ENCODE data around the gene SCIN.
A peak's percentile ranks its signal among the peaks of the same experiment; 100 is the strongest.

SCIN gene

DNA sequence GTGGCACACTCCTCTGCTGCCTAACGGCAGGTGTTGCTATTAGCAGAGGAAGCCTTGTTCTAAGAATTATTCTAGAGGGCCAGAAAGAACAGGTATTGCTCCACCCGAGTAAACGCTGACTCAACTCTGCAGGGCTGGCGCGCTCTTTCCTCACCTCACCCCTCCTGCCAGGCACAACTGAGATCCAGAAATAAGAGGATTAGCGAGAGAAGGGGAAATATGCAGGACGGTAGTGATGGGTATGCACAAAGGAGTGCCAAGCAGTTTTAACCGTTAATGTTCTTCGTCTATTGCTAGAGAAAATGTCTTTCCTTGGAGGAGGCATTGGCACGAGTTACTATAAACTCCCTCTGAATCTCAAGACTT, 369 bp upstream of the SCIN start:
- DNase-seq = no peak

DNA sequence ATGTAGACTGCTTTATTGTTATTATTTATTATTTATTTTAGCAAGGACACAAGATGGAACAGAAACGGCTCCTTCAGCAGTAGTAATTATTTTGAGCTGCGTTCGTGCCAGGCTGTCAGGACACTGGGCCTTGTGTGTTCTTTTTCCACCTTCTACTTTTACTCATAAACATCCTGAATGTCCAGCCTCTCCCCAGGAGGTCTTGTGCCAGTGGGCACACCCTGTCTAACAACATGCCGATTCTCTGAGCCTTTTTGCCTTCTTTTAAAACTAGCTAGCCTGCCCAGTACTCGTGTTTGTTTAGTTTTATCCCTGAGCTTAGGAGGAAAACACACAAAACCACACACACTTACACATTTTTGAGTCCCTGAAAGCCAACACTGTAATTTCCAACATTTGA, 1.2 kb downstream of the SCIN start:
- no peak for DNase-seq

DNA sequence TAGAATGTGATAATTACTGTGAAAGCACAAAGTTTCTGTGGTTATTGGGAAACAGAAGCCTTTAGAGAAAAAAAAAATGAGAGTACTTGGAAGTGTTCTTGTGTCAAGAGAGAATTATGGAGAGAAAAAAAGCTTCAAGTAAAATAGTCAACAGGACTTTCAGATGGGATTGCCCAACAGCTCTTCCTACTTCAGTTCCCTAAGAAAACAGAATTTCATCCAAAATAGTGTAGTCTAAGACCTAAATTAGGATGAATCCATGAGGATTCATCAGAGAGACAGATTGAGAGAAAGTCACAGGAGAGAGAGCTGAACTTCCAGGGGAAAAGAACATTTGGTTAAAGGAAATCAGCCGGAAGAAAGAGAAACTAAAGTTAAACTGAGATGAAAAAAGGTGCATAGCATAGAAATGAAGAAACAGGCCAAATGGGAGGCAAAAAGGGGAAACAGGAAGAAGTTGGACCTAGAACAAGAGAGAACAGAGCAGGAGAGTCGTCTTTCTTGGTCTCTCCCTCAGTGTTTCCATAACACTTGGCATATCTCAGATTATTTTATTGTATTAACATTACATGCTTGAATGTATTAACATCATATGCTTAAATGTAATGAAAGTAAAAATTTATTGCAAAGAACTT, 2.5 kb downstream of the SCIN start:
- DNase-seq = no peak

DNA sequence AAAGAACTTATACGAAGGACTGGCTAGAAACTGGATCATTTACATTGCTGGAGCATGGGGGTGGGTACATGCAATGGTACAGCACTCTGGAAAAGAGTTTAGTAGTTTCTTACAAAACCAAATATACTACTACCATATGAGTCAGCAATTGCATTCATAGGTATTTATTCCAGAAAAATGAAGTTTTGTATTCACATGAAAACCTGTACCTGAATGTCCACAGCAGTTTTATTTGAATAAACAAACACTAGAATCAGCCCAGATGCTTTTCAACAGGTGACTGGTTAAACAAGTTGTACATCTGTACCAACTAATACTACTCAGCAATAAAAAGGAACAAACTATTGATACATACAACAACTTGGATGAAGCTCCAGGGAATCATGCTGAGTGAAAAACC, 3.4 kb downstream of the SCIN start:
- no peak for DNase-seq

DNA sequence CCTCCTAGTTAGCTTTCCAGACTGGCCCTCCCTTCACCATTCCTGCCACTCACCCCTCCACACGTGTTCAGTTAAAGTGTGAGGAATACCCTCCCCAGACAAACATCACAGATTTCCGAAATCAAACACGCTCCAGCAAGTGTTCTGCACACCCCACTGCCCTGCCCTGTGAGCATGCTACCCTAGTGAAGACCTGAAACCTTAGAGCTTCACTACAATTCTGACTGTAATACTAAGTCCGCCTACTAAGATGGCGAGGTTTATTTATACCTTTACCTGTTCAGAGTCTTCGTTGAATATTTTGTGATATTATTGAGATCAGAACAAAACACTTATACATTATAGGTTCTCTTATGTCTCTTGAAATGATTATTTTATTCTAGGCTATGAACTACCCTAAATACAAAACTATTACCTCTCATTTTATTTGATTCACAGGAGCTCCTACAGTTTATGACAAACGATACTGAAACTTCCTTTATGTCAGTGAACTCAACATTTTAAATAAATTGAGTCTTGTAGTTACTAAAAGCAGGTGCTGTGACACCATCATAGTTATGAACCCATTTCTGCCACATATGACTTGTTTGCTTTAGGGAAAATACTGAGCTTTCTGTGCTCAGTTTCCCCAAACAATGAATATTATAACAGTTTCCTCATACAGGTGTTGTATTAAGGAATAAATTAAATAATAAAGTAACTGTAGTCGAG, 8.6 kb downstream of the SCIN start:
- no peak for DNase-seq

DNA sequence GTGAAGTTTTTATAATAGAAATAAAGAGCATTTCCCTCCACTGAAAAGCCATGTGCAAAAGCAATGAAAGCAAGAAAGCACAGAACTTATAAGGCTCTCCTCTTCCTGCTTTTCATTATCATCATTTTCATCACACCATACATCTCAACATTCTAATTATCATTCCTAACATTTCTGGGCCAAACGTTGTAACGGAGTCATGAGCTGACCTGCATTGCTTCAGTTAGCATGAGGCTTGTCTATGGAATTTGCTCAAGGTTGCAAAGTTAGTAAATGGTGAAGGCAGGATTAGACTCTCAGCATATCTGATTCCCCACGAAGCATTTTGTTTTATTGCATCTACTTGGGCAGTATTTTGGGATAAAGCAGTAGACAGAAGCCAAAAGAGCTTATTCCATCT, 11.4 kb downstream of the SCIN start:
- no peak for DNase-seq

DNA sequence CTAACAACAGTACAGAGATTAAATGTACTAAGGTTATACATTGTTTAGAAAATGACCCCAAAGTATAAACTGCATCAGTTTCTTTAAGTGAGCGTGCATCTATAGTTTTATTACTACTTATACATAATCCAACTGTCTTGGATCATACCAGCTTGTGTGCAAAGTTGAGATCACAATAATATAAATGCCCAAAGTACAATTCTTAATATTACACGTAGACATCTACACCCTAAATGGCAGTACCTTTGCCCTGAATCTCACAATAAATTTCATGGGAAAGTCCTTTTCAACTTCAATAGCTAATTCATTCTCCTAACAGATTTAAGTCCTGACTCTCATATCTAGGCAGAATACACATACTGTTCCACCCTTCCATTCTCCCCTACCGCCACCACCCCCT, 11.8 kb downstream of the SCIN start:
- no peak for DNase-seq

DNA sequence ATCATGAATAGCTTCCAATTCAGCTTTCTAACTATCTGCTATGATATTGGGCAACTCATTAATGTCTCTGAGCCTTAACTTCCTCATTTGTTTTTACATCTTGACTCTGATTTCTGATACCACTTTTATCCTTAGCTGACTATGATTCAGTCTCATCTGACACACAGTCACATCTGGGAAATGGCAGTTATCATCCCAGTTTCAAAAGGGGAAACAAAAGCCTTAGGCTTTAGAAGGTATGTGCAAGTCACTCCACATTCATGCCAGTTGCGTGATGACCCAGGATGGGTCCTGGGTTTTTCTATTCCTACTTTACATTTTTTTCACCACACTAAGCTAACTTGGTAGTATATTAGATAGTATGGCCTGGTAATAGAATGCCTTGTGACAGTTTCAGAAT, 12.7 kb downstream of the SCIN start:
- DNase-seq = no peak

DNA sequence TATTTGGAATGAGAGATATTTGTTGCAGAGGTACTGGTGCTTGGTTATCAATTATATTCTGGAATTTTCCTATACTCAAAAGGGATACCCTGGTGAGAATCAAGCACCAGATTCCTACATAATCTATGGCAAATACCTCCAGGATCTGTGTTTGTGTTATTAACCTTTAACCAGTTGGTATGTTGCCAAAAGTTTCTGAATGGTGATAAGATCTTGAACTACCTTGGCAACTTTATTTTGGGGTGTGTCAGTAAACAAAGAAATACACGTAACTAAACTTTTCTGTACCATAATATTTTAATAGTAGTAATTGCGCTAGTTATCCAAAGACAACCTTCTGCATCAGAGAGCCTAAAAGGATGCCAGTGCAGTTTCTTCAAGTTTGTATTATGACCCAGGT, 13.4 kb downstream of the SCIN start:
- DNase-seq = no peak

DNA sequence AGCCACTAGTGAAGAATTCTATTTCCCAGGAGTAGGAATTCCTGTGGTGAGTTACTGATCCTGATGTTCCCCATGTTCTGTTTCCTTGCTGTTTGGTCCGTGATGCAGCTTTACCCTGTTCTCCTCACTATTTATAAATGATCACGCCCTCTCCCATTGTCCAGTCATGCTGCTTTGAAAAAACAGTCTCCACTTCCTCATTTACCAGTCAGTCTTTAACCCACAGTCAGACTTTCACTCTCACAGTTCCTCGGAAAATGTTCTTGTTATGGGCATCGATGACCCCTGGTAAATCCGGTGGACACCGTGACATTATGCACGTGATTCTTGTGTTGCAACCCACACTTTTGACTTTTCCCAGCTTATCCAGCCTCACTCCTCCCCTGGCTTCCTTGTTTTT, 14.4 kb downstream of the SCIN start:
- DNase-seq = no peak

DNA sequence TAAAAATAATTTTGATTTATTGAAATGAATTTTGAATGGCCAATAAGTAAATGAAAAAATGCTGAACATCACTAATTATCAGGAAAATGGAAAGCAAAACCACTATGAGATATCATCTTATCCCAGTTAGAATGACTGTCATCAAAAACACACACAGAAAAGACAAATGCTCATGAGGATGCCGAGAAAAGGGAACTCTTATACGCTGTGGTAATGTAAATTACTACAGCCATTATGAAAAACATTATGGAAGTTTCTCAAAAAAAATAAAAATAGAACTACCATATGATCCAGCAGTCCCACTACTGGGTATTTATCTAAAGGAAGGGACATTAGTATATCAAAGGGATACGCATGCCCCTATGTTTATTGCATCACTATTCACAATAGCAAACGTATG, 15.8 kb downstream of the SCIN start:
- no peak for DNase-seq

DNA sequence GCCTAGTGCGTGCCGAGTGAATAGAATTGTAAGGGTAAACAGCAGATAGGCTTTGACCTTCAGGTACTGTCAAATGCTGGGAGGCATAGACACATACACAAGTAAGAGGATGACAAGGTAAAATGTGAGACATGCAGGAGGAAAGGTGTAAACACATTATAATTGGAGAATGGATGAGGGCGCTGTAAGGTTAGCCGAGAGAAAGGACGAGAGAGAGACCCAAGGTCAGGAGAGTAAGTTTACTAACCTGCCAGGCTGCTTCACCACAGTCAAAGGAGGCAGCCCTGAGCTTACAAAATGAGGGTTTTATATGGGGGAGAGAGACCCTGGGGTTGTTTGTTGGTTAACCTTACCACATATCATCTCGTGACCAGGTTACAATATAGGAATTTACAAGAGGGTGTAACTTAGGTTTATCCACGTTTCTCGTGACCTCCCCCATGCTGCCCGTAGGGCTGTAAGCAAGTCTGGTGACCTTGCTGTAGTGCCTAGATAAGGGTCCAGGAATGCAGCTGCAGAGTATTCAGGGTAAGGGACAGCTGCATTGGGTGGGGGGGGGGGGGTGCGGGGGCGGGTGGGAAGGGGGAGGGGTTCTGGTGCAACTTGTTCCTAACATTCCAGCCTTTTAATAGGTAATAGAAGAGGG, 17.9 kb downstream of the SCIN start:
- DNase-seq = no peak

DNA sequence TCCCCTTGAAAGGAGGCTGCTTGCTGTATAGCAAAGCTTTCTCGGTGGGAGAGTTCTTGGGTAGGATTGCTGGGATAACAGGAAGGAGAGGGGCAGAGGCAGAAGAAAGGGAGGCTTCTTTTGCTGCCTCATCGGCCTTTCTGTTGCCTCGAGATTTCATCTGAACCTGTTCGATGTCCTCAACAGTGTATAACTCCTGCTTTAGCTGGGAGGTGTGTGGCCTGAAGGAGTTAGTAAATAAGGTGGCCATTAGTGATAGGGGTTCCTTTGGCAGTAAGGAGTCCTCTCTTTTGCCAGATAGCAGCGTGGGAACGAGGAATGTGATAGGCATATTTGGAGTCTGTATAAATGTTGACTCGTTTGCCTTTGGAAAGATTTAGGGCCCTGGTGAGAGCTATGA, 20.0 kb downstream of the SCIN start:
- DNase-seq = no peak

DNA sequence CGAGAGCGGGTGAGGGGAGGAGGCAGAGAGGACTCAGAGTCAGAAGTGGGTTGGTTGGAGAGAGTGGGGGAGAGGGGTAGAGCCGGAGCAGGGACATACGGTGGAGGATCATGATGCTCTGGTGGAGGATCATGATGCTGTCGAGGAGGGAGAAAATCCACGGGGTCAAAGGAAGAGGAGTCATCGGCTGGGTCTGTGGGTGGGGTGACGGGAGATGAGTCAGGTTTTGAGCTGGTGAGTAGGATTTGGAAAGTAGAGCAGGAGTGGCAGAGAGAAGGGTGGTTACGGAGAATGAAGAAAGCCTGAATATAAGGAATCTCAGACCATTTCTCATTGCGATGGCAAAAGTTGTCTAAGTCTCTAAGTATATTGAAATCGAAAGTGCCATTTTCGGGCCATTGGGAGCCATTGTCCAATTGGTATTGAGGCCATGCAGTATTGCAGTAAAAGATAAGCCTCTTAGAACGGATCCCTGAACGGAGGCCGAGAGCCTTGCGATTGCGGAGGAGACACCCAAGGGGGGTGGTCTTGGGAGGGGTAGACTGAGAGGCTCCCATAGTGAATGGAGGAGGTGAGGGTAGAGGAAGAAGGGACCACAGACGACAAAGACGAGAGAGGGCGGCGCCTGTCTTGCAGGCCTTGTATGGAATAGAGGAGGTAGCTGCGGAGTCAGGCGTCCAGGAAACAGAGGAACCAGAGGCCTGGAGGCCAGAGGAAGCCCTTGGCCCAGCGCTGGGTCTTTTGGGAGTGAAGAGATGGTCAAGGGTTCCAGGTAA, 23.8 kb downstream of the SCIN start:
- no peak for DNase-seq

DNA sequence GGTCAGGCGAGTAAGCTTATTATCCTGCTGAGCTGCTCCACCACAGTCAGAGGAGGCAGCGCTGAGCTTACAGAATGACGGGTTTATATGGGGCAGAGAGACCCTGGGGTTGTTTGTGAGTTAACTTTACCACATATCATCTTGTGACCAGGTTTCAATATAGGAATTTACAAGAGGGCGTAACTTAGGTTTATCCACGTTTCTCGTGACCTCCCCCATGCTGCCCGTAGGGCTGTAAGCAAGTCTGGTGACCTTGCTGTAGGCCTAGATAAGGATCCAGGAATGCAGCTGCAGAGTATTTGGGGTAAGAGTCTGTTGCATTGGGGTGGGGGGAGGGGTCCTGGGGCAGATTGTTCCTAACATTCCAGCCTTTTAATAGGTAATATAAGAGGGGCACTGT, 24.6 kb downstream of the SCIN start:
- DNase-seq = no peak

DNA sequence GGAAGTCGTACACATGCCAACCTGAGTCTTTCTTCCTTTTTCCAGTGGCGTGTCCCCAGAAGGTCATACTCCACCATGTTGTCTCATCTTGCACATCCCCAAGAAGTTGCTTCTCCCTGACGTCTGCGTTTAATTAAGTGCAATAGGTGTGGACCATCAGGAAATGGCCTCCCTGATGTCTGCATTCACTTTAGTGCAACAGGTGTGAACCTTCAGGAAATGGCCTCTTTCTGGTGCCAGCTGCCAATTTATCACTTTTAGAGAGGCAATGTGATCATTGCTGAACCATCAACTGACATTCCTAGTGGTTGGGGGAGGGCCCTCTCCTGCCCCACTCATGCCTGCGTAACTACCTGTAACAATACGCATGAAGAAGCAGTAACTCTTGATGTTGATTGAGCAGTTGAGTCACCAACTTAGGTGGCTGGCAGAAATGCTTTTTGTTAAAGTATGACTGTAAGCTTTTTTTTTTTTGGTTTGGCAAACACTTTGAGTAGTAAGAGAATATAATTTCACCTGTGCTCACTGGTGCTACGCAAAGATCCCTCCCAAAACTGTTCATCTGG, 25.8 kb downstream of the SCIN start:
- no peak for DNase-seq

DNA sequence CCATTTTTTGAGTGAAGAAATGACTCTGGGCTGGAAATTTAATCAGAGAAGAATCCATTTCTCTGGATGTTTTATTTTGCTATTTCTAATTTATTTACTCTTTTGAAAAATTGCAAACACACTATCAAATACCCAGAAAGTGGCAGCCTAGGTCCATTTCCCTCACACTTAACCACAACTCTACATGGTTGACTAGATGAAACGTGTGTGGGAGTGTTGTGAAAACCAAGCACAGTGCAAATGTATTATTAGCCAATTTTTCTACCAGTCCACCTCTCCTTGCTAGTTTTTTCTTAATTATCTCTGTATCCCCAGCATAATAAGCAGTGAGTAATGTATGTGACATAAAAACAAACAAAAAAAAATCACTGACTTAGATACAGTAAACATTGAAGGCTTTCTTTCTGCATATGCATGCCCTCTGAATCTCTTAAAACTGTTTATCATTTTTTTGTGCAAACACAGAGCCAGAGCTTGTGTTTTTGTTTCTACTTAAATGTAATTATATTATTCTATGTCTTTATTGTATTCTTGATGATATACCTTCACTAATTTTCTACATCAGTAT, 30.9 kb downstream of the SCIN start:
- DNase-seq = no peak

DNA sequence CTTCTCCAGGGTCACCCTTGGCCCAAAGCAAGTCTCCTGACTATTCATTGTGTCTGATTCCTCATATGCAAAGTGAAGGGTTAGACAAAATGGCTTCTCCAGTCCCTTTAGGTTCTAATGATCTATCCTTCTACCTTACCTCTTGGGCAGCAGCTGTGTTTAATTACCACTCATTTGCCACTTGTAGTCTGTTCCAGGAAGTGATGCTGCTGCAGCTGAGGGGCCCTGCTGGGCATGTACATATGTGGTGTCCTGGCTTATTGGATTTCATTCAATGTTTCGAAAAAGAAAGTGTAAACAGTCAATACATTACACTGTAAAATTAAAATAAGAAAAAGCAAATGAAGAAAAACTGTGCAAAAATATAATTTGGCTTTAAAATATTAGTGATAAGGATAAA, 36.6 kb downstream of the SCIN start:
- peak; percentile 96 for DNase-seq

DNA sequence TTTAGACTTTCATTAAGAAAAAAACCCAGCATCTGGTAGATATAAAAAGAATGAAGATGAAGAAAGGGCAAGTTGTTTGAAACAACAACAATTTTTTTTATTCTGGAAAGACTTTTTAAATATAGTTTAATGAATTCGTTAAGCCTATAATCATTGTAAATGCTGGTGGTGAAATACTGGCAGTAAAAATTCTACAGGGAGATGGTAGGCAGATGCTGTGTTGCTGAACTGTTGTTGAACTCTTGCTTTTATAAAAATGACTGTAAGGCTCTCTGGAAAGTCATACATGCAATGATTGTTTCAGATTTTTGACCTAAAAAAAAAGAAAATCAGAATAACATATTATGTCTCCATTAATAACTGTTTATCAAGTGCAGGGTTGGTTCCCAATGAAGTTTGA, 39.0 kb downstream of the SCIN start:
- no peak for DNase-seq

DNA sequence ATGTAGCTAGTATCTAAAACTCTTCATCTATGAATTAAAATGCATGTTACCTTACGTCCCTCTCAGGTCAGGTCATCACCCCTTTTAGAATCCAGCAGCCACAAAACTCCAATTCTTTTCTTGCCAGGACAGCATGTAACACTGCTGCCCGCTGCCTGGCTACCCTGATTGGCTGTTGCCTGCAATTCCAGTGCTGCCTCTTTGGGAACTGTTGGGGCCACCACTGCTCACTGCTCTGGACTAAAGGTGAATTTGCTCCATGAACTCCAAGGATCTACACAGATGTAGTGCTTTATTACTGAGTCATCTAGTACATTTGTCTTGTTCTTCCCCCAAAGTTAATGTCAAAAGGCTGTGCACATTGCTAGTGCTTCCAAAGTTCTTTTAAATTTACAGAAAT, 40.4 kb downstream of the SCIN start:
- no peak for DNase-seq

DNA sequence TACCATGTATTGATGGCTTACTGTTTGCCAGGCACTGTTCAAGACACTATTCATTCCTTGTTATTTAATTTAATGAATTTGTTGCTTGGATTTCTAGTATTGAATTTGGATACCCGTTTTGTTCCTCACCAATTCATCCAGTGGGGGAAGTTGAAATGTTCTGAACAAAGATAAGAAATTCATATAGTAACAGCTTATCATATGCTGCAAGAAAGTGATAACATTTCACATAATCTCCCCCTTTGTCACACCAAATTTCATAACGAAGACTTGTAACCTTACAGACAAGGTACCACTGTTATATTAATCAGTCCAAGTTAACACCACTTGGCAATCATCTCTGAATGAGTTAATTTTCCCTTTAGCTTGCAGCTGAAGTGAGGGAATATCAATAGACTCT, 42.1 kb downstream of the SCIN start:
- no peak for DNase-seq

DNA sequence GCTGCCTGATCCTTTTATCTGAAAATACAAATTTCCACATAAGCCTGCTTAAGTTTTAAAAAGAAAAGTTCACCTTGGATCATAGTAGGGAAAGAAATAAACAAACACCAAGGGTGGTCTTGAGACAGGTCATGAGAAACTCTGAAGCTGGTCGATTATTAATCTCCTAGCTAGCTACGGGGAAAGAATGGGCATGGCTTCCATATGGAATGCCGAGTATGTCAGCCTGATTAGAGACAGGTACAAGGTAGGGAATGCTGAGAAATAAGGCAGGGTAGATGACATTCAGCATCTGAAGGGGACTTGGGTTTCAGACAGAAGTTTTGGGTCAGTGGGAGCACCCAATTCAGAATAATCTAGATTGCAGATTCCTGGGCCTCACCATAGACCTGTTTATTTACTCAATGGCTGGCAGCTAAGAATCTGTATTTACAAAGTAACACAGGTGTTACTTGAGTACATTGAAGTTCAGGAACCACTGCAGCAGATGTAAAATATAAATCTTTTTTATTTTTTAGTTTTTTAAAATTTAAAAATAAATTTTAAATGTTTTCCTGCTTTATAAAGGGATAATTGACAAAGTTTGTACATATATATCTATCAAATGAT, 49.0 kb downstream of the SCIN start:
- DNase-seq = no peak

DNA sequence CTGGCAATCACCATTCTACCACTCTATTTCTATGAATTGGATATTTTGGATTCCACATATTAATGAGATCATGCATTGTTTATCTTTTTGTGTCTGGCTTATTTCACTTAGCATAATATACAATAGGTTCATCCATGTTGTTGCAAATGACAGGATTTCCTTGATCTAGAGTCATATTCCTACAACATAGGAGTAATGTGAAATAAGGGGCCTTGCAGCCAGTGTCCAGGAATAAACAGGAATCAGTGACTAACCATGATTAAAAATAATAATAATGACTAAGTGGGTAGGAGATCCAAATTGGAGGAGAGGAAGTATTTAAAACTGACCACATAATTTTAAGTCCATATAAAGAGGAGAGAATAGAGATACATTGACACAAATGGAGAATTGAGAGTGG, 49.9 kb downstream of the SCIN start:
- no peak for DNase-seq

Data from NCI-H1092 (cell line).